DOHH2 (cell line): ENCODE data around the gene SMAD4.
"Not testable (repeated sequence)": the region's sequence is repeated elsewhere in the genome, so short reads cannot be mapped to it uniquely, and the experiment has no call there.

Source experiments
- CTCF ChIP-seq: fragments of 200-600 bp; sonication (generic); IDR thresholded peaks from one replicate; pipeline ENCODE4 v1.5.1; 2014; ENCODE audit warnings: antibody characterized with exemption, mild to moderate bottlenecking, low read depth, low read length; ENCODE audit not compliant: poor library complexity, severe bottlenecking
- EZH2phosphoT487 ChIP-seq: fragments of 200-600 bp; sonication (generic); IDR thresholded peaks from 2 replicates; pipeline ENCODE4 v1.6.1; 2017; ENCODE audit warnings: borderline replicate concordance, mild to moderate bottlenecking, antibody characterized with exemption, low read length, moderate library complexity, mixed read lengths

GRCh38 chr18:51003174-51003573, 26.8 kb upstream of the SMAD4 start:
- TF ChIP-seq CTCF, EZH2phosphoT487: not testable (repeated sequence)
